CD14-positive monocyte (primary cell): ENCODE data around the gene U2SURP. TPM values are rescaled to one million over a fixed set of nuclear protein-coding genes. Genes with fewer than 3 reads are reported as not detected.

Experiments
- DNase-seq, 3 donors: peaks; one replicate each; pipeline ENCODE4 v3.0.0-alpha.2; 2011 to 2022
- H2AFZ ChIP-seq: 2 replicates; pipeline ENCODE4 v1.6.0; 2012; ENCODE audit warnings: mild to moderate bottlenecking, low read depth, low read length, inconsistent platforms; ENCODE audit not compliant: insufficient read depth, poor library complexity, severe bottlenecking
- H3K27ac ChIP-seq, 2 donors: 1 replicate in 1 of 2; 2 replicates in 1 of 2; pipeline ENCODE4 v1.5.1; 2012 to 2013; ENCODE audit warnings: low read length in 2 of 2, control low read depth in 1 of 2, inconsistent platforms in 1 of 2, low read depth in 1 of 2, mild to moderate bottlenecking in 1 of 2
- H3K27me3 ChIP-seq, 2 donors: one replicate each; pipeline versions ENCODE4 v1.6.0 to v1.6.1; 2011 to 2013; ENCODE audit warnings: low read length in 2 of 2; ENCODE audit not compliant: control insufficient read depth in 2 of 2, insufficient read depth in 2 of 2
- H3K36me3 ChIP-seq, 2 donors: replicated peaks in 1 of 2; 1 replicate in 1 of 2; 2 replicates in 1 of 2; pipeline versions ENCODE4 v1.5.1 to v1.6.1; 2012 to 2013; ENCODE audit warnings: low read length in 2 of 2, control low read depth in 1 of 2, inconsistent platforms in 1 of 2, mild to moderate bottlenecking in 1 of 2; ENCODE audit not compliant: insufficient read depth in 2 of 2, control insufficient read depth in 1 of 2
- H3K4me1 ChIP-seq, 2 donors: 1 replicate in 1 of 2; 2 replicates in 1 of 2; pipeline versions ENCODE4 v1.5.1 to v1.6.1; 2012 to 2013; ENCODE audit warnings: low read length in 2 of 2, control low read depth in 1 of 2, inconsistent platforms in 1 of 2, mild to moderate bottlenecking in 1 of 2, moderate library complexity in 1 of 2; ENCODE audit not compliant: insufficient read depth in 2 of 2, control insufficient read depth in 1 of 2
- H3K4me2 ChIP-seq: replicated peaks from 2 replicates; pipeline ENCODE3; 2012; ENCODE audit warnings: low read length, moderate library complexity, mild to moderate bottlenecking; ENCODE audit not compliant: poor library complexity, severe bottlenecking; ENCODE audit errors: extremely low read depth
- H3K4me3 ChIP-seq, 3 experiments: fragments of 200-600 bp in 1 of 3; sonication (generic) in 1 of 3; replicated peaks in 1 of 3; 1 replicate in 2 of 3; 2 replicates in 1 of 3; pipeline ENCODE4 v1.5.1; 2011 to 2013; ENCODE audit warnings: low read length in 3 of 3, mild to moderate bottlenecking in 3 of 3, control low read depth in 2 of 3, low read depth in 2 of 3, inconsistent platforms in 1 of 3, moderate library complexity in 1 of 3
- H3K79me2 ChIP-seq: 2 replicates; pipeline ENCODE4 v1.6.0; 2012; ENCODE audit warnings: mild to moderate bottlenecking, control low read depth, inconsistent platforms, low read length, moderate library complexity; ENCODE audit not compliant: insufficient read depth
- H3K9ac ChIP-seq: 2 replicates; pipeline ENCODE4 v1.6.0; 2017; ENCODE audit warnings: low read length, mild to moderate bottlenecking; ENCODE audit not compliant: insufficient read depth, poor library complexity, severe bottlenecking
- H3K9me3 ChIP-seq, 2 donors: replicated peaks in 1 of 2; 1 replicate in 1 of 2; 2 replicates in 1 of 2; pipeline versions ENCODE4 v1.5.1 to v1.6.1; 2012 to 2013; ENCODE audit warnings: low read length in 2 of 2, control low read depth in 1 of 2; ENCODE audit not compliant: control insufficient read depth in 1 of 2, insufficient read depth in 1 of 2
- H4K20me1 ChIP-seq: 2 replicates; pipeline ENCODE4 v1.6.0; 2012; ENCODE audit warnings: mild to moderate bottlenecking, low read length, control low read depth, moderate library complexity; ENCODE audit not compliant: insufficient read depth
- H3K27ac Mint-ChIP-seq, 7 donors: one replicate each; pipeline ENCODE4 v1.8.0; 2020; ENCODE audit warnings: mild to moderate bottlenecking in 7 of 7, mixed read lengths in 7 of 7, moderate library complexity in 6 of 7, inconsistent platforms in 2 of 7
- H3K27me3 Mint-ChIP-seq, 3 donors: one replicate each; pipeline ENCODE4 v1.8.0; 2021 to 2022; ENCODE audit warnings: low read depth in 3 of 3, mild to moderate bottlenecking in 3 of 3, mixed read lengths in 3 of 3, moderate library complexity in 3 of 3, inconsistent platforms in 1 of 3
- H3K36me3 Mint-ChIP-seq, 2 donors: one replicate each; pipeline ENCODE4 v1.8.0; 2020; ENCODE audit warnings: mixed read lengths in 2 of 2, inconsistent platforms in 1 of 2, mild to moderate bottlenecking in 1 of 2
- H3K4me1 Mint-ChIP-seq: one replicate; pipeline ENCODE4 v1.8.0; 2020; ENCODE audit warnings: mild to moderate bottlenecking, mixed read lengths
- H3K4me3 Mint-ChIP-seq, 2 donors: one replicate each; pipeline ENCODE4 v1.8.0; 2020; ENCODE audit warnings: mild to moderate bottlenecking in 2 of 2, mixed read lengths in 2 of 2, moderate library complexity in 1 of 2
- H3K9me3 Mint-ChIP-seq, 7 donors: one replicate each; pipeline ENCODE4 v1.8.0; 2020 to 2022; ENCODE audit warnings: mixed read lengths in 7 of 7, mild to moderate bottlenecking in 6 of 7, moderate library complexity in 6 of 7, inconsistent platforms in 2 of 7
- CTCF ChIP-seq: fragments of 200-600 bp; IDR thresholded peaks from one replicate; pipeline ENCODE4 v1.8.0; 2022; ENCODE audit warnings: antibody characterized with exemption, mild to moderate bottlenecking
- WGBS: methylation state at CpG from one replicate; pipeline ENCODE4 v1.1.5; 2013; ENCODE audit warnings: missing lambda C conversion rate; ENCODE audit not compliant: insufficient coverage; 5-methylcytosine and 5-hydroxymethylcytosine counted together
- intact Hi-C, 2 donors: fragments of 100-400 bp; cut with micrococcal nuclease; formaldehyde crosslinking; loops; one replicate each; pipeline versions ENCODE4 v1.15.0 to v1.15.1; 2023
- polyA plus RNA-seq, 3 donors: library from polyadenylated mRNA; depleted of rRNA in 1 of 3; unstranded in 2 of 3; stranded (reverse) in 1 of 3; fragments of 300-500 nt in 2 of 3; fragments of >200 nt in 1 of 3; fragmentation: Illumina TruSeq in 2 of 3; gene quantifications; 1 replicate in 2 of 3; 2 replicates in 1 of 3; pipeline ENCODE4 v1.2.3, GENCODE V29; 2012 to 2021

Gene U2SURP
- polyA plus RNA-seq, 3 donors = 21.1 to 70.4 (median 51.4) TPM

- peaks cover 0 to 12% of the 10 kb centered on the region in 2 donors for H3K4me1 ChIP-seq
- H2AFZ ChIP-seq = no peak overlapping the region
- Mint-ChIP-seq H3K36me3 (peaks cover 26 to 29% of the 10 kb centered on the region in 2 donors), H3K4me1 (peaks cover 11% of the 10 kb centered on the region), H3K4me3 (no peak overlapping the region), H3K9me3 (no peaks in the 10 kb centered on the region), H3K27me3 (no peaks in the 10 kb centered on the region), H3K27ac (peak overlapping the region in 4 of 7 donors; percentile 20 to 71 (median 61))
- intact Hi-C loops = no loop called here
- no peak overlapping the region for H3K9ac ChIP-seq
- no peaks in the 10 kb centered on the region for H3K79me2 ChIP-seq
- H3K4me2 ChIP-seq = peak overlapping the region; percentile 16
- DNase-seq = peak; percentile 27 to 70 (median 62)
- H4K20me1 ChIP-seq = no peaks in the 10 kb centered on the region
- no peaks in the 10 kb centered on the region for H3K9me3 ChIP-seq
- TF ChIP-seq CTCF = no peak
- peaks cover 17 to 38% of the 10 kb centered on the region in 2 donors for H3K36me3 ChIP-seq
- no peaks in the 10 kb centered on the region for H3K27me3 ChIP-seq
- H3K27ac ChIP-seq = peak overlapping the region in 1 of 2 donors; percentile 61
- no CpG with 5 or more reads among the region's 3 CpGs for WGBS
- peak overlapping the region in 1 of 3 experiments; percentile 4 for H3K4me3 ChIP-seq
Measured at GRCh38 chr3:143060906-143061305, 59.5 kb downstream of the U2SURP start.

DNA sequence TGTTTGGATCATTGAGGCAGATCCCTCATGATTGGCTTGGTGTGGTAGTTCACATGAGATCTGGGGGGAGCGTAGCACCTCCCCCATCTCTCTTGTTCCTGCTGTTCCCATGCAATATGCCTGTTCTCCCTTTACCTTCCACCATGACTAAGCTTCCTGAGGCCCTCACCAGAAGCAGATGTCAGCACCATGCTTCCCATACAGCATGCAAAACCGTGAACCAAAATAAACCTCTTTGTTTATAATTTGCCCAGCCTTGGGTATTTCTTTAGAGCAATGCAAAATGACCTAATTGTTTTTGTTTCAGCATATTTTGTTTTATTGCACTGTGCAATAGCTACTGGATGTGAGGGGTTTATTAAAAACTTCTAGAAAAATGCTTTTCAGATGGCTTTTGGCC lies 61.6 kb downstream of the U2SURP start:
- H3K9me3 Mint-ChIP-seq = no peaks in the 10 kb centered on the region
- no peaks in the 10 kb centered on the region for H3K79me2 ChIP-seq
- H2AFZ ChIP-seq = no peak overlapping the region
- peak overlapping the region in 1 of 7 donors; percentile 80 for H3K27ac Mint-ChIP-seq
- no peak overlapping the region for H3K4me3 Mint-ChIP-seq
- no peaks in the 10 kb centered on the region for H3K27me3 Mint-ChIP-seq
- no peaks in the 10 kb centered on the region for H4K20me1 ChIP-seq
- peaks cover 0 to 12% of the 10 kb centered on the region in 2 donors for H3K4me1 ChIP-seq
- no peaks in the 10 kb centered on the region for H3K27me3 ChIP-seq
- no peak for TF ChIP-seq CTCF
- DNase-seq = no peak
- H3K4me1 Mint-ChIP-seq = peaks cover 11% of the 10 kb centered on the region
- intact Hi-C loops = no loop called here
- H3K4me2 ChIP-seq = no peak overlapping the region
- no peaks in the 10 kb centered on the region for H3K9me3 ChIP-seq
- peaks cover 12 to 16% of the 10 kb centered on the region in 2 donors for H3K36me3 Mint-ChIP-seq
- H3K36me3 ChIP-seq = peaks cover 0 to 17% of the 10 kb centered on the region in 2 donors
- no peak overlapping the region for H3K4me3 ChIP-seq
- no peak overlapping the region for H3K27ac ChIP-seq
- no peak overlapping the region for H3K9ac ChIP-seq
- WGBS = 100% methylated on average over 1 of the region's 2 CpGs
